ENCODE results near the gene MCC. TPM values are rescaled to one million over a fixed set of nuclear protein-coding genes. Genes with fewer than 3 reads are reported as not detected.
A peak's percentile ranks its signal among the peaks of the same experiment; 100 is the strongest.

Gene MCC
- total RNA-seq, 1 donor from 2014 or later, result 46.1 TPM

- Mint-ChIP-seq H3K4me3 (ENCODE audit: unreplicated experiment) (no peak within 1 kb of the TSS), H3K27me3 (ENCODE audit: unreplicated experiment) (no peaks in the 10 kb centered on the region), H3K4me1 (ENCODE audit: low read depth, unreplicated experiment) (peaks cover 19% of the 10 kb centered on the region), H3K9me3 (ENCODE audit: unreplicated experiment) (peaks cover 3% of the 10 kb centered on the region), H3K27ac (ENCODE audit: unreplicated experiment) (no peak within 1 kb of the TSS), H3K36me3 (ENCODE audit: unreplicated experiment) (no peaks in the 10 kb centered on the region)
- DNase-seq, result no peak
- TF ChIP-seq CTCF (IDR thresholded peaks at IDR 0.05; ENCODE audit: partially characterized antibody, unreplicated experiment), result no peak
These were observed 53.4 kb downstream of the MCC start, which contains the start of gene TSSK1B for GRCh38 chr5:113434889-113435288. TSS of gene TSSK1B (minus strand) at chr5:113434989. CDS start at chr5:113434839, 150 bp downstream.

- Mint-ChIP-seq H3K9me3 (ENCODE audit: unreplicated experiment) (peaks cover 3% of the 10 kb centered on the region), H3K36me3 (ENCODE audit: unreplicated experiment) (no peaks in the 10 kb centered on the region), H3K27me3 (ENCODE audit: unreplicated experiment) (no peaks in the 10 kb centered on the region), H3K4me3 (ENCODE audit: unreplicated experiment) (no peak overlapping the region), H3K4me1 (ENCODE audit: low read depth, unreplicated experiment) (peaks cover 19% of the 10 kb centered on the region), H3K27ac (ENCODE audit: unreplicated experiment) (no peak overlapping the region)
- TF ChIP-seq CTCF (IDR thresholded peaks at IDR 0.05; ENCODE audit: partially characterized antibody, unreplicated experiment), result no peak
- DNase-seq, result no peak
These were observed 54.2 kb downstream of the MCC start for GRCh38 chr5:113433862-113434612.

GRCh38 chr5:113433071-113433470 lies 55.2 kb downstream of the MCC start:
- DNase-seq, result no peak
- H3K27me3 Mint-ChIP-seq (ENCODE audit: unreplicated experiment), result peaks cover 2% of the 10 kb centered on the region
- peaks cover 21% of the 10 kb centered on the region for H3K4me1 Mint-ChIP-seq (ENCODE audit: low read depth, unreplicated experiment)
- H3K4me3 Mint-ChIP-seq (ENCODE audit: unreplicated experiment), result no peak overlapping the region
- no peaks in the 10 kb centered on the region for H3K36me3 Mint-ChIP-seq (ENCODE audit: unreplicated experiment)
- H3K9me3 Mint-ChIP-seq (ENCODE audit: unreplicated experiment), result peaks cover 8% of the 10 kb centered on the region
- no peak overlapping the region for H3K27ac Mint-ChIP-seq (ENCODE audit: unreplicated experiment)
- no peak for TF ChIP-seq CTCF (IDR thresholded peaks at IDR 0.05; ENCODE audit: partially characterized antibody, unreplicated experiment)

GRCh38 chr5:113427871-113428574 lies 60.2 kb downstream of the MCC start:
- DNase-seq, result peak; percentile 67
- H3K4me3 Mint-ChIP-seq (ENCODE audit: unreplicated experiment), result peak overlapping the region; percentile 81
- H3K27me3 Mint-ChIP-seq (ENCODE audit: unreplicated experiment), result peaks cover 4% of the 10 kb centered on the region
- peaks cover 11% of the 10 kb centered on the region for H3K9me3 Mint-ChIP-seq (ENCODE audit: unreplicated experiment)
- H3K27ac Mint-ChIP-seq (ENCODE audit: unreplicated experiment), result peak overlapping the region; percentile 97
- peaks cover 6% of the 10 kb centered on the region for H3K36me3 Mint-ChIP-seq (ENCODE audit: unreplicated experiment)
- H3K4me1 Mint-ChIP-seq (ENCODE audit: low read depth, unreplicated experiment), result peaks cover 29% of the 10 kb centered on the region
- TF ChIP-seq CTCF (IDR thresholded peaks at IDR 0.05; ENCODE audit: partially characterized antibody, unreplicated experiment), result no peak

GRCh38 chr5:113425909-113426308 lies 62.3 kb downstream of the MCC start:
- peaks cover 8% of the 10 kb centered on the region for H3K27me3 Mint-ChIP-seq (ENCODE audit: unreplicated experiment)
- H3K4me3 Mint-ChIP-seq (ENCODE audit: unreplicated experiment), result peak overlapping the region; percentile 7
- DNase-seq, result no peak
- H3K4me1 Mint-ChIP-seq (ENCODE audit: low read depth, unreplicated experiment), result peaks cover 47% of the 10 kb centered on the region
- no peak for TF ChIP-seq CTCF (IDR thresholded peaks at IDR 0.05; ENCODE audit: partially characterized antibody, unreplicated experiment)
- H3K36me3 Mint-ChIP-seq (ENCODE audit: unreplicated experiment), result peaks cover 6% of the 10 kb centered on the region
- H3K27ac Mint-ChIP-seq (ENCODE audit: unreplicated experiment), result no peak overlapping the region
- H3K9me3 Mint-ChIP-seq (ENCODE audit: unreplicated experiment), result peaks cover 11% of the 10 kb centered on the region
